Heart left ventricle (tissue), 13 donors: Measurements from ENCODE around the gene PAIP2B.

Experiments used
- CTCF ChIP-seq, 12 donors: fragments of 200-600 bp; sonication (generic) in 4 of 12; IDR thresholded peaks; one replicate each; pipeline versions ENCODE4 v1.5.0 to v1.8.0; 2018 to 2022; ENCODE audit warnings: antibody characterized with exemption in 12 of 12, mild to moderate bottlenecking in 5 of 12
- POLR2A ChIP-seq, 2 donors: fragments of 450-650 bp; IDR thresholded peaks; one replicate each; pipeline ENCODE4 v1.6.1; 2017; ENCODE audit warnings: antibody characterized with exemption in 2 of 2, mild to moderate bottlenecking in 2 of 2, moderate library complexity in 2 of 2
- donor health status: ischemic (EF 13 %, LVEDD 7.1; RV severe dilation, severe dysfunction).
- donor health status: DM: no; HTN: yes; CAD: no.
- donor health status: DM: no; HTN: no; CAD: no.
- donor health status: ischemic (EF 25% LVEDD 6.9; RV normal size, moderate dysfunction).
- donor health status: ischemic (EF 25% LVEDD 5.7; RV mildly dilated, moderate dysfunction).
- donor health status: ischemic (EF 35%, LVEDD 5.7; RV mildly dilated, moderate dysfunction).
- donor health status: nonischemic (EF 11% LVEDD 7.7; RV severe dilation, severe dysfunction).
- donor health status: DM: yes; HTN: yes; CAD: no.
- donor health status: PGD.
- donor health status: ischemic (EF 29% LVEDD 5.4; RV normal size, mild dysfunction).
- donor health status: nonischemic (EF 23%, LVEDD 6.1; RV moderate dilation, normal function).

- TF ChIP-seq CTCF (IDR thresholded peaks at IDR 0.05) (no peak), POLR2A (IDR thresholded peaks at IDR 0.05) (no peak)
These were observed 16.6 kb downstream of the PAIP2B start for GRCh38 chr2:71210292-71210691.
